H1 (cell line): Measurements from ENCODE around the gene TMEM139. TPM values are rescaled to one million over a fixed set of nuclear protein-coding genes. Genes with fewer than 3 reads are reported as not detected.

Source experiments
- CTCF ChIA-PET: fragments of 300-600 bp; sonication (Branson Sonifier 250); formaldehyde crosslinking; loops from one replicate; lab custom pipeline; 2021; ENCODE audit not compliant: partially characterized antibody; lab: Charles Lee
- POLR2A ChIA-PET: fragments of 300-600 bp; sonication (Branson Sonifier 250); formaldehyde crosslinking; loops from one replicate; lab custom pipeline; 2021; ENCODE audit warnings: inconsistent platforms; ENCODE audit not compliant: partially characterized antibody; lab: Charles Lee
- DNase-seq, 2 experiments: peaks; one replicate each; pipeline versions ENCODE4 v3.0.0 to v3.0.0-alpha.2; 2010 to 2022; ENCODE audit warnings: low spot score in 2 of 2, low read depth in 1 of 2, mixed read lengths in 1 of 2
- FAIRE-seq: peaks from 2 replicates; lab custom pipeline; 2011; peaks lifted over from hg19 to GRCh38; lab: Jason Lieb, UNC
- H2AFZ ChIP-seq: 2 replicates; pipeline ENCODE4 v1.8.1; 2012; ENCODE audit warnings: low read length, inconsistent platforms
- H2AK5ac ChIP-seq: 2 replicates; pipeline ENCODE4 v1.6.1; 2013; ENCODE audit warnings: low read depth, low read length
- H2BK120ac ChIP-seq: replicated peaks from 2 replicates; pipeline ENCODE3; 2013; ENCODE audit warnings: low read depth, low read length, inconsistent platforms
- H2BK12ac ChIP-seq: 2 replicates; pipeline ENCODE4 v1.6.1; 2013; ENCODE audit warnings: low read depth, low read length
- H2BK15ac ChIP-seq: 2 replicates; pipeline ENCODE4 v1.6.1; 2013; ENCODE audit warnings: low read length
- H2BK20ac ChIP-seq: 2 replicates; pipeline ENCODE4 v1.6.1; 2013; ENCODE audit warnings: low read length
- H2BK5ac ChIP-seq: 2 replicates; pipeline ENCODE4 v1.6.1; 2013; ENCODE audit warnings: low read depth, low read length
- H3K14ac ChIP-seq: 2 replicates; pipeline ENCODE4 v1.6.1; 2013; ENCODE audit warnings: inconsistent platforms; ENCODE audit not compliant: insufficient read length
- H3K18ac ChIP-seq: 2 replicates; pipeline ENCODE4 v1.6.1; 2013; ENCODE audit warnings: low read length; ENCODE audit errors: extremely low read depth
- H3K23ac ChIP-seq: 2 replicates; pipeline ENCODE4 v1.6.1; 2013; ENCODE audit warnings: inconsistent platforms; ENCODE audit not compliant: insufficient read length
- H3K23me2 ChIP-seq: 2 replicates; pipeline ENCODE4 v1.6.1; 2013; ENCODE audit warnings: low read depth, low read length
- H3K27ac ChIP-seq: 2 replicates; pipeline ENCODE4 v1.6.1; 2011; ENCODE audit warnings: low read depth, low read length, inconsistent platforms
- H3K27me3 ChIP-seq, 4 experiments: replicated peaks in 1 of 4; 1 replicate in 1 of 4; 2 replicates in 3 of 4; pipeline versions ENCODE4 v1.6.1 to v1.8.1; 2011 to 2013; ENCODE audit warnings: low read length in 3 of 4, mild to moderate bottlenecking in 3 of 4, inconsistent platforms in 2 of 4, mixed read lengths in 2 of 4, moderate library complexity in 1 of 4; ENCODE audit not compliant: control insufficient read depth in 3 of 4, insufficient read depth in 3 of 4; ENCODE audit errors: extremely low read depth in 1 of 4
- H3K36me3 ChIP-seq, 4 experiments: 2 replicates each; pipeline versions ENCODE4 v1.6.1 to v1.8.1; 2011 to 2013; ENCODE audit warnings: mild to moderate bottlenecking in 4 of 4, low read length in 3 of 4, moderate library complexity in 2 of 4, control low read depth in 1 of 4, inconsistent platforms in 1 of 4; ENCODE audit not compliant: insufficient read depth in 4 of 4, control insufficient read depth in 2 of 4
- H3K4ac ChIP-seq: replicated peaks from 2 replicates; pipeline ENCODE3; 2013; ENCODE audit warnings: low read length, low read depth, mixed read lengths, inconsistent platforms; ENCODE audit not compliant: insufficient read length
- H3K4me1 ChIP-seq, 4 experiments: replicated peaks in 1 of 4; 1 replicate in 1 of 4; 2 replicates in 3 of 4; pipeline versions ENCODE4 v1.6.1 to v1.8.1; 2011 to 2013; ENCODE audit warnings: low read length in 3 of 4, inconsistent platforms in 2 of 4, mixed read lengths in 1 of 4; ENCODE audit not compliant: insufficient read depth in 4 of 4, control insufficient read depth in 3 of 4
- H3K4me2 ChIP-seq, 2 experiments: 2 replicates each; pipeline versions ENCODE4 v1.6.1 to v1.8.1; 2011 to 2013; ENCODE audit warnings: low read depth in 2 of 2, low read length in 2 of 2, control low read depth in 1 of 2, inconsistent platforms in 1 of 2, mild to moderate bottlenecking in 1 of 2; ENCODE audit not compliant: insufficient read depth in 1 of 2
- H3K4me3 ChIP-seq, 4 experiments: fragments of 200-600, 300-600 bp in 1 of 4; sonication (generic), shearing (Covaris generic), sonication (Bioruptor Twin) in 1 of 4; 2 replicates each; pipeline versions ENCODE4 v1.5.1 to v1.8.1; 2011 to 2016; ENCODE audit warnings: low read length in 4 of 4, low read depth in 3 of 4, control low read depth in 2 of 4, inconsistent platforms in 2 of 4, mild to moderate bottlenecking in 2 of 4, mixed read lengths in 1 of 4, moderate library complexity in 1 of 4; ENCODE audit not compliant: insufficient read depth in 2 of 4; ENCODE audit errors: extremely low read depth in 1 of 4
- H3K56ac ChIP-seq: replicated peaks from 2 replicates; pipeline ENCODE3; 2013; ENCODE audit warnings: low read depth, mild to moderate bottlenecking, mixed read lengths, low read length, inconsistent platforms; ENCODE audit not compliant: insufficient read length
- H3K79me1 ChIP-seq: 2 replicates; pipeline ENCODE4 v1.6.1; 2013; ENCODE audit warnings: low read depth, low read length, control low read depth
- H3K79me2 ChIP-seq, 2 experiments: 2 replicates each; pipeline versions ENCODE4 v1.6.1 to v1.8.1; 2012 to 2013; ENCODE audit warnings: low read length in 2 of 2, mild to moderate bottlenecking in 2 of 2, inconsistent platforms in 1 of 2; ENCODE audit not compliant: insufficient read depth in 2 of 2, control insufficient read depth in 1 of 2
- H3K9ac ChIP-seq, 4 experiments: replicated peaks in 1 of 4; 1 replicate in 1 of 4; 2 replicates in 3 of 4; pipeline versions ENCODE4 v1.6.1 to v1.8.1; 2011 to 2013; ENCODE audit warnings: low read depth in 3 of 4, low read length in 3 of 4, control low read depth in 2 of 4, mild to moderate bottlenecking in 2 of 4, moderate library complexity in 2 of 4, inconsistent platforms in 1 of 4; ENCODE audit errors: extremely low read depth in 1 of 4
- H3K9me3 ChIP-seq, 2 experiments: 2 replicates each; pipeline versions ENCODE4 v1.6.1 to v1.8.1; 2012 to 2013; ENCODE audit warnings: mild to moderate bottlenecking in 2 of 2, moderate library complexity in 2 of 2, control low read depth in 1 of 2, inconsistent platforms in 1 of 2, low read depth in 1 of 2, low read length in 1 of 2, mixed read lengths in 1 of 2; ENCODE audit not compliant: insufficient read depth in 2 of 2
- H4K20me1 ChIP-seq, 2 experiments: replicated peaks in 1 of 2; 2 replicates each; pipeline versions ENCODE3 to v1.8.1; 2011 to 2013; ENCODE audit warnings: inconsistent platforms in 2 of 2, low read length in 2 of 2, mild to moderate bottlenecking in 1 of 2; ENCODE audit not compliant: insufficient read depth in 2 of 2, control insufficient read depth in 1 of 2
- H4K5ac ChIP-seq: 2 replicates; pipeline ENCODE4 v1.6.1; 2013; ENCODE audit warnings: low read length, low read depth, mixed read lengths, inconsistent platforms; ENCODE audit not compliant: insufficient read length
- H4K8ac ChIP-seq: 2 replicates; pipeline ENCODE4 v1.8.0; 2013; ENCODE audit warnings: mild to moderate bottlenecking, moderate library complexity, low read length, inconsistent platforms; ENCODE audit not compliant: insufficient read depth; ENCODE audit errors: extremely low read depth
- H4K91ac ChIP-seq: replicated peaks from 2 replicates; pipeline ENCODE3; 2013; ENCODE audit warnings: low read length, mixed read lengths, inconsistent platforms; ENCODE audit not compliant: insufficient read length
- BACH1 ChIP-seq: IDR thresholded peaks from 2 replicates; pipeline ENCODE4 v1.6.1; 2012; ENCODE audit warnings: low read length, improper control_type of control experiment
- GABPA ChIP-seq: IDR thresholded peaks from 2 replicates; pipeline ENCODE4 v1.6.1; 2011; ENCODE audit warnings: mild to moderate bottlenecking, low read length, moderate library complexity, borderline replicate concordance; ENCODE audit not compliant: insufficient read depth
- HDAC2 ChIP-seq, 2 experiments: fragments of 300-600 bp in 1 of 2; sonication (generic) in 1 of 2; IDR thresholded peaks; 2 replicates each; pipeline ENCODE4 v1.6.1; 2011 to 2012; ENCODE audit warnings: low read depth in 2 of 2, low read length in 2 of 2, mild to moderate bottlenecking in 2 of 2, moderate library complexity in 2 of 2, borderline replicate concordance in 1 of 2, inconsistent platforms in 1 of 2
- HDAC6 ChIP-seq: IDR thresholded peaks from one replicate; pipeline ENCODE4 v1.7.1; 2012; ENCODE audit warnings: low read depth, mild to moderate bottlenecking, inconsistent platforms, low read length, moderate library complexity
- POU5F1 ChIP-seq: IDR thresholded peaks from 2 replicates; pipeline ENCODE4 v1.6.1; 2011; ENCODE audit warnings: low read depth, mild to moderate bottlenecking, low read length, moderate library complexity
- RNF2 ChIP-seq: fragments of 200-900, 300-1000 bp; sonication (generic); IDR thresholded peaks from 2 replicates; pipeline ENCODE4 v1.7.1; 2016; ENCODE audit warnings: borderline replicate concordance, low read depth, mild to moderate bottlenecking, antibody characterized with exemption, low read length; ENCODE audit not compliant: poor library complexity, severe bottlenecking; ENCODE audit errors: missing control alignments
- RXRA ChIP-seq: IDR thresholded peaks from 2 replicates; pipeline ENCODE4 v1.6.1; 2011; ENCODE audit warnings: low read depth, mild to moderate bottlenecking, low read length, moderate library complexity; ENCODE audit not compliant: insufficient read depth
- SIN3A ChIP-seq, 2 experiments: IDR thresholded peaks in 1 of 2; conservative IDR thresholded peaks in 1 of 2; 2 replicates each; pipeline ENCODE4 v1.6.1; 2011 to 2012; ENCODE audit warnings: low read length in 2 of 2, improper control_type of control experiment in 1 of 2, low read depth in 1 of 2, mild to moderate bottlenecking in 1 of 2
- SP4 ChIP-seq: IDR thresholded peaks from 2 replicates; pipeline ENCODE4 v1.6.1; 2012; ENCODE audit warnings: low read length, inconsistent platforms
- TCF12 ChIP-seq: IDR thresholded peaks from 2 replicates; pipeline ENCODE4 v1.6.1; 2011; ENCODE audit warnings: low read depth, mild to moderate bottlenecking, low read length
- TEAD4 ChIP-seq: IDR thresholded peaks from 2 replicates; pipeline ENCODE4 v1.6.1; 2012; ENCODE audit warnings: low read depth, low read length, inconsistent platforms, mixed read lengths
- WGBS, 2 experiments: shearing (Covaris generic) in 1 of 2; methylation state at CpG; one replicate each; pipeline versions ENCODE4 v1.1.6 to v1.1.7; 2013 to 2015; ENCODE audit warnings: low lambda C conversion rate in 2 of 2, mixed read lengths in 2 of 2, inconsistent platforms in 1 of 2, low coverage in 1 of 2, missing lambda C conversion rate in 1 of 2; ENCODE audit not compliant: insufficient replicate concordance in 2 of 2, insufficient coverage in 1 of 2, insufficient read length in 1 of 2; ENCODE audit errors: extremely low coverage in 1 of 2, missing lambda C conversion rate in 1 of 2; 5-methylcytosine and 5-hydroxymethylcytosine counted together
- polyA plus RNA-seq, 7 experiments: library from polyadenylated mRNA; depleted of rRNA in 3 of 7; stranded (reverse) in 5 of 7; unstranded in 2 of 7; fragments of >200 nt in 5 of 7; fragments of 200-250 nt in 2 of 7; gene quantifications; 1 replicate in 5 of 7; 2 replicates in 1 of 7; 4 replicates in 1 of 7; pipeline versions ENCODE4 v1.2.1 to v1.2.3, GENCODE V29; 2011 to 2013; ENCODE audit warnings: missing spikeins in 2 of 7, mixed read lengths in 2 of 7
- total RNA-seq: library from RNA; stranded (reverse); fragmentation: NEBNext Ultra II Directional; extraction: Animal tissue kit (Norgen Biotek cat#: 25700); gene quantifications from 2 replicates; pipeline ENCODE4 v1.2.1, GENCODE V29; 2021

TMEM139 gene
- total and polyA plus RNA-seq, 2 of the 8 experiments (the other 6 are each of a cell fraction or from before 2014, with no cell fraction given) = 3.2 to 6.7 TPM

DNA sequence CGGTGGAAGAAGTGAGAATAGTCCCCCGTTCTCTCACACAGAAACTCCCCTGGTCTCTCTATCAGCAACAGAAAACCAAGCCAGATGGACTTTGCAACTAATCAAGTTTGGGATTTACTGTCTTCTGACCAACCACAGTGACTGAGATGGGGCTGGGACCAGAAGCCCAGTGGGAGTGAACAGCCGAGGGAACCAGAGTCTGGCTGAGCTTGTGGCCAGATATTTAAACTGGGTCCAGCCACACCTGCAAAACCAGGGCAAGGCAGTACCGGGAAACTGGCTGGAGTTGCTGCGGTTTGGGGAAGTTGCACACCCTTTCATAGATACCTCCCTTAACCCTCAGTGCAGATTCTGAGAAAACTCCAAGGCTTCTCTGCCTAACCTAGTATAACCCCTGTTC is 15.5 kb upstream of the TMEM139 start:
- Histone ChIP-seq H3K4me3 (no peak overlapping the region), H3K27me3 (peaks cover 0 to 3% (median 0%) of the 10 kb centered on the region in 4 experiments; a peak in 2 of 7 replicates), H2AK5ac (no peak overlapping the region), H2BK15ac (no peak overlapping the region), H2BK20ac (no peak overlapping the region), H2AFZ (no peak overlapping the region), H3K36me3 (peaks cover 0 to 6% (median 1%) of the 10 kb centered on the region in 4 experiments; a peak in 3 of 8 replicates), H4K91ac (no peak overlapping the region), H2BK120ac (no peak overlapping the region), H3K4me2 (no peak overlapping the region), H2BK5ac (no peak overlapping the region), H3K79me2 (no peaks in the 10 kb centered on the region), H4K8ac (no peak overlapping the region), H3K23ac (no peak overlapping the region), H4K20me1 (no peaks in the 10 kb centered on the region), H2BK12ac (no peak overlapping the region), H4K5ac (no peak overlapping the region), H3K9ac (no peak overlapping the region), H3K9me3 (no peaks in the 10 kb centered on the region), H3K27ac (no peak overlapping the region), H3K18ac (no peak overlapping the region), H3K4ac (no peak overlapping the region), H3K79me1 (no peaks in the 10 kb centered on the region), H3K23me2 (no peaks in the 10 kb centered on the region), H3K56ac (no peak overlapping the region), H3K4me1 (0 out of 7 replicates have a peak, but pooled peaks cover 0 to 2% (median 0%) of the 10 kb centered on the region in 4 experiments), H3K14ac (no peak overlapping the region)
- ChIA-PET POLR2A (interaction anchor here (1.3 kb wide), 1 partner anchor 45 kb away, joined by 3 read pairs; no protein-coding TSS in a partner anchor), CTCF (interaction anchor here (1.7 to 2.5 kb wide), 3 partner anchors 11 to 31 kb away, joined by 7 to 8 read pairs (median 7); no protein-coding TSS in a partner anchor)
- FAIRE-seq (no peak), DNase-seq (no peak)
- 92% methylated on average over 5 of the region's 5 CpGs; no CpG with 5 or more reads in 1 of the 2 experiments for WGBS, 2 experiments
- no peak for TF ChIP-seq TCF12
- TF ChIP-seq TEAD4 = no peak
- TF ChIP-seq BACH1 = no peak
- TF ChIP-seq HDAC2 (IDR thresholded peaks at IDR 0.05; ENCODE audit: borderline replicate concordance in 1 of 2, low read depth in 2 of 2, low read length in 2 of 2) = no peak
- no peak for TF ChIP-seq GABPA
- no peak for TF ChIP-seq SP4
- TF ChIP-seq POU5F1 = no peak
- no peak for TF ChIP-seq RXRA
- no peak for TF ChIP-seq SIN3A (conservative IDR thresholded peaks at IDR 0.05 in 1 of 2, IDR thresholded peaks at IDR 0.05 in 1 of 2; ENCODE audit: low read depth in 1 of 2, low read length in 2 of 2)
- TF ChIP-seq RNF2 = no peak
- TF ChIP-seq HDAC6 = no peak
